NCI-H69 (cell line): ENCODE measurements around the gene WDR36.

ENCODE experiments used
- DNase-seq: peaks from one replicate; lab custom pipeline; 2025; lab: John Stamatoyannopoulos, UW

The WDR36 gene

GRCh38 chr5:111106320-111106948 is 14.3 kb downstream of the WDR36 start:
- DNase-seq = no peak

- no peak for DNase-seq
These were observed 15.2 kb downstream of the WDR36 start for GRCh38 chr5:111107371-111107770.

GRCh38 chr5:111111956-111112355 is 19.8 kb downstream of the WDR36 start:
- no peak for DNase-seq

GRCh38 chr5:111113678-111114077 is 21.5 kb downstream of the WDR36 start:
- no peak for DNase-seq

- no peak for DNase-seq
These were observed 23.1 kb downstream of the WDR36 start for GRCh38 chr5:111115229-111115628.

- DNase-seq = peak; percentile 47
These were observed 24.4 kb downstream of the WDR36 start for GRCh38 chr5:111116550-111116949.

- peak; percentile 70 for DNase-seq
These were observed 25.0 kb downstream of the WDR36 start for GRCh38 chr5:111117136-111117535.

GRCh38 chr5:111119221-111119620 is 27.1 kb downstream of the WDR36 start:
- DNase-seq = no peak

- no peak for DNase-seq
These were observed 27.7 kb downstream of the WDR36 start for GRCh38 chr5:111119856-111120255.

- DNase-seq = no peak
These were observed 28.8 kb downstream of the WDR36 start for GRCh38 chr5:111120911-111121310.

GRCh38 chr5:111121926-111122325 is 29.8 kb downstream of the WDR36 start:
- DNase-seq = no peak

GRCh38 chr5:111122398-111122797 is 30.2 kb downstream of the WDR36 start:
- no peak for DNase-seq

- DNase-seq = no peak
These were observed 32.6 kb downstream of the WDR36 start for GRCh38 chr5:111124793-111125192.

- DNase-seq = no peak
These were observed 34.7 kb downstream of the WDR36 start for GRCh38 chr5:111126896-111127295.

GRCh38 chr5:111127453-111128195 is 35.5 kb downstream of the WDR36 start:
- no peak for DNase-seq

GRCh38 chr5:111129938-111130337 is 37.8 kb downstream of the WDR36 start:
- DNase-seq = no peak

GRCh38 chr5:111131356-111131755 is 39.2 kb downstream of the WDR36 start:
- DNase-seq = no peak

- no peak for DNase-seq
These were observed 39.9 kb downstream of the WDR36 start for GRCh38 chr5:111132076-111132475.

GRCh38 chr5:111132731-111133435 is 40.7 kb downstream of the WDR36 start:
- no peak for DNase-seq

- peak; percentile 14 for DNase-seq
These were observed 41.2 kb downstream of the WDR36 start for GRCh38 chr5:111133436-111133751.

GRCh38 chr5:111134087-111134486 is 41.9 kb downstream of the WDR36 start:
- no peak for DNase-seq

GRCh38 chr5:111134864-111135263 is 42.7 kb downstream of the WDR36 start:
- DNase-seq = no peak

- no peak for DNase-seq
These were observed 43.2 kb downstream of the WDR36 start for GRCh38 chr5:111135363-111135762.
